ENCODE results near the gene HACE1.

Gene HACE1

DNA sequence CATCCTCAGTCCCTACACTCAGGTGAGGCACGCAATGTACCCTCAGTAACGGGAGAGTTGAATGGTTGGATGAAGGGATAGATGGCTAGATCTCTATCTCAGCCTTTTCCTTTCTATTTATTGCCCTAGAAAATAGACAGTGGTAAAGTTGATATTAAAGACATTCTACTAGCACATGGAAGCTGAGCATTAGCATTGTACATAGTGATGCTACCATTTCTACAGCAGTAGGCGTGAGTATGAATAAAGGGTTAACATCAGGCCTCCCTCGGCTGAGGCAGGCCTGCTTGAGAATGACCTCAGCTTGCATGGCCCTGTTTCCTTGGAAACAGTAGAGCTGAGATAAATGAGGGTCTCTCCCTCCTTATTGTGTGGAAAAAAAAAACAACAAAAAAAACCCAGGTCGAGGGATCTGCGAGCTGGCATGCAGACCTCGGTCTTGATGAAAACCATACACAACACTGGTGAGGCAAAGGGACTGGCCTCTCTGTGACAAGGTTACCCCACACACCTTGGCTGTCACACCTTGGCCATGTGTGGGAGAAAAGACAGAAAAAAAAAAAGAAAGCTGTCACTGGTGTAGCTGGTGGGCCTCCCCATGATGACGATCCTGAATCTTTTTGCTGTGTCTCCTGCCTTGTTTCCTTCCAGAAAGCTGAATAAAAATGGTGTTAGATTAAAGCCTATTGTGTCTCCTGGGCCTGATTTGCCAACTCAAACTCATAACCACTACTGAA lies 160.0 kb downstream of the HACE1 start:
- H3K27ac Mint-ChIP-seq = no peak overlapping the region
- H3K36me3 Mint-ChIP-seq = no peaks in the 10 kb centered on the region
- no peak overlapping the region for H3K4me3 Mint-ChIP-seq
- H3K9me3 Mint-ChIP-seq (ENCODE audit: low read depth) = no peaks in the 10 kb centered on the region
- H3K4me1 Mint-ChIP-seq (ENCODE audit: low read depth) = peaks cover 21% of the 10 kb centered on the region
- H3K27me3 Mint-ChIP-seq = no peaks in the 10 kb centered on the region

DNA sequence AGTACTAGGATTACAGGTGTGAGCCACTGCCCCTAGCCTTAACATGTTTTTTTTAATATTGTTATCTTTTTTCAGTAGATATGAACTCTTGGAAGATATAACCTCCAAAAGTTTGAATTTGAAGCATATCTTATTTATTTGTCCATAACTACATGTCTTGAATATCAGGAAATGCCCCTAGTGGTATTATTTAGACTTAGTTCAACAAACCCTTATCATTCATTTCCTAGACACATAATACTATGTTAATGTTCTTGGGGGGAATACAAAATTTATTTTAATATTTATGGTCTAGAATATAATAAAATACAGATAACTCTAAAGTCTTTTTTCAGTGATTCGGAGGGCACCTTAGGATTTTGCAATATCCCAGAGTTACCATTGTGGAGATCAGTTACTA lies 160.7 kb downstream of the HACE1 start:
- Mint-ChIP-seq H3K4me3 (no peak overlapping the region), H3K9me3 (ENCODE audit: low read depth) (no peaks in the 10 kb centered on the region), H3K4me1 (ENCODE audit: low read depth) (peaks cover 15% of the 10 kb centered on the region), H3K27ac (no peak overlapping the region), H3K27me3 (no peaks in the 10 kb centered on the region), H3K36me3 (no peaks in the 10 kb centered on the region)

DNA sequence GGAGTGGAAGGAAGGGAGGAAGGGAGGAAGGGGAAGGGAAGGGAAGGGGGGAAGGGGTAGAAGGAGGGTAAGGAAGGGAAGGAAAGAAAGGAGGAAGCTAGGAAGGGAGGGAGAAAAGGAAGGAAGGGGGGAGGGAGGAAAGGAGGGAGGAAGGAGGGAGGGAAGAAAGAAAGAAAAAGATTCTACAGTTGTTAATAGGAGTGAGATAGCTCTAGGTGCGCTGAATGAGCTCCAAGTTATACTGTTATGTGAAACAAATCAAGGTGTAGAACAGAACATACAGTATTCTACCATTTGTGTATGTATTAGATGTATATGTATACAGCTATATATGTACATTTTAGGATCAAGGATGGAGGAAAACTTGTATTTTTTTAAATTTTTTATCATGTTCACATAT lies 167.7 kb downstream of the HACE1 start:
- no peaks in the 10 kb centered on the region for H3K27me3 Mint-ChIP-seq
- H3K9me3 Mint-ChIP-seq (ENCODE audit: low read depth) = no peaks in the 10 kb centered on the region
- no peak overlapping the region for H3K27ac Mint-ChIP-seq
- H3K4me1 Mint-ChIP-seq (ENCODE audit: low read depth) = peaks cover 9% of the 10 kb centered on the region
- no peaks in the 10 kb centered on the region for H3K36me3 Mint-ChIP-seq
- no peak overlapping the region for H3K4me3 Mint-ChIP-seq

DNA sequence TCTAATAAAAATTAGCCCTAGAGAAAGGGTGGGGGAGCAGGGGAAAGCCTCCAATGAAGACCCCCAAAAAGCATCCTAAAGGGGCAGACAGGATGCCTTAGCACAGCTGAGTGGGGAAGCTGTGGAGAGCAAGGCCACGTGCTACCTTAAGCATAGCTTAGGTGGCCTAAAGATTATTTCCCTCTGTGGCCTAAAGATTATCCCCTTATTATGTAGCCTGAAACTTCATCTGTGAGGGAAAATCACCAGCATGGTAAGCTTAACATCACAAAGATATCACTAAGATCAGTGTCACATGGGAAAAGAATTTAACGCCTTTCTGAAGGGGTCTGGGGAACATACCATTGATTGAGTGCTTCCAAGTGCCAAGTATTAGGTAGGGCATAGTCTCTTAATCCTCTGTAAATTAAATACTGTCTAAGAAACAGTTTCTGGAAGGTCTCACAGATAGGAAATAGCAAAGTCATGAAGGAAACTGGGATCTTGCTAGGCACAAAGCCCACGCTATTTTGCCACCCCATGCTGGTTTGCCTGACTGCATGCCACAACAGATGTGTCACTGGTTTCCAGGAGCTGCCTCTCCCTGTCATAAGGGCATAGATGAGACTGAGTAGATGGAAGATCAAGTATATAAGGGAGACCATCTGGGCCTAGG lies 170.0 kb downstream of the HACE1 start:
- H3K4me1 Mint-ChIP-seq (ENCODE audit: low read depth) = peaks cover 9% of the 10 kb centered on the region
- H3K27me3 Mint-ChIP-seq = no peaks in the 10 kb centered on the region
- no peaks in the 10 kb centered on the region for H3K36me3 Mint-ChIP-seq
- H3K4me3 Mint-ChIP-seq = no peak overlapping the region
- no peak overlapping the region for H3K27ac Mint-ChIP-seq
- H3K9me3 Mint-ChIP-seq (ENCODE audit: low read depth) = no peaks in the 10 kb centered on the region

DNA sequence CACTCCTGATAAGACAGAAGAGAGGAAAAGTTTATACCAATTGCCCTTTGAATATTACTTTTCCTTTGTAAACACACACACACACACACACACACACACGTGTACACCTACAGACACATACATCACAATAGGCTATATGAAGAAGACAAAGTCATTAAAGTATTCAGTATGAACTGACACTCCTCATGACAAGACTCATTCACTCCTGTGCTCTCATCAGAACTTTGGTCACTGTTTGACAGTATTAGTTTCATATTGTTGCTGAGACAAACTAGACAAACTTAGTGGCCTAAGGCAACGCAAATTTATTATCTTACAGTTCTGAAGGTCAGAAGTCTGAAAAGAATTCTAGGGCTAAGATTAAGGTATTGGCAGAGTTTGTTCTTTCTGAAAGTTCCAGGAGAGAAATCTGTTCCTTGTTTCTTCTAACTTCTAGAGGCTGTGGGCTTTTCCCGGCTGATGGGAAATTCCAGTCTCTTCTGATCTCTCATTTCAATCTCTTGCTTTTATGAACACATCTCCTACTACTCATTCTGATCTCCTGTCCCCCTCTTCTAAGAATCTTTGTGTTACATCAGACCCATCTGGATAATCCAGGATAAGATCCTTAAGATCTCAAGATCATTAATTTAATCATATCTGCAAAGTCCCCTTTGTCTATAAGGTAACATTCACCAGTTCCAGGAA lies 171.3 kb downstream of the HACE1 start:
- Mint-ChIP-seq H3K9me3 (ENCODE audit: low read depth) (no peaks in the 10 kb centered on the region), H3K36me3 (no peaks in the 10 kb centered on the region), H3K4me3 (no peak overlapping the region), H3K4me1 (ENCODE audit: low read depth) (peaks cover 6% of the 10 kb centered on the region), H3K27me3 (no peaks in the 10 kb centered on the region), H3K27ac (no peak overlapping the region)

DNA sequence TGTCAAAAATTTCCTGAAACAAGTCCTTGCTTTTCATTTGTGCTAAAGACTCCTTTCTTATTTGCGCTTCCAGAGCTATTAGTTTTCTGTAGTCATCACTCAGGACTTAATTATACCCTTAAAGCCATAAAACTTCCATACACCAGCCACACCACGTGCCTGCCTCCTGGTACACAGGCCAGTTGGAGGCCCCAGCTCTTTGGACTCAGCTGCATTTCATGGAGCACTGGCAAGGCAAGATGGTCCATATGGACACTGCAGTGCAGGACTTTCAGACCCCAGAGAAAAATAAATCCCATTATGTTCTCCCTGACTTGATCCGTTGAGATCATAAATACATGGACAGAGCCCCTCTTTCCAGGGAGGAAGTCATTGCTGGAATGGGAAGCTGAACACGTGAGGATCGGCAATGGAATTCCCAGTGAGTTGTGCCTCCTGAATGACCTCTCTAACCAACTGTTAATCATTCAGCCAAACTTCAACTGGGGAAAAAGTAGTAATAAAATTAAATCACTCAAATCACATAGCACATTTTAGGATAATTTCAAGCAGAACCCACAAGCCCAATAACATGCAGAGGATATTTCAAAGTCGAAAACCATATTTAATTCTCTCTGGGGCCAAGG lies 173.1 kb downstream of the HACE1 start:
- no peaks in the 10 kb centered on the region for H3K27me3 Mint-ChIP-seq
- no peaks in the 10 kb centered on the region for H3K9me3 Mint-ChIP-seq (ENCODE audit: low read depth)
- H3K27ac Mint-ChIP-seq = no peak overlapping the region
- no peaks in the 10 kb centered on the region for H3K36me3 Mint-ChIP-seq
- H3K4me3 Mint-ChIP-seq = no peak overlapping the region
- H3K4me1 Mint-ChIP-seq (ENCODE audit: low read depth) = peaks cover 8% of the 10 kb centered on the region

DNA sequence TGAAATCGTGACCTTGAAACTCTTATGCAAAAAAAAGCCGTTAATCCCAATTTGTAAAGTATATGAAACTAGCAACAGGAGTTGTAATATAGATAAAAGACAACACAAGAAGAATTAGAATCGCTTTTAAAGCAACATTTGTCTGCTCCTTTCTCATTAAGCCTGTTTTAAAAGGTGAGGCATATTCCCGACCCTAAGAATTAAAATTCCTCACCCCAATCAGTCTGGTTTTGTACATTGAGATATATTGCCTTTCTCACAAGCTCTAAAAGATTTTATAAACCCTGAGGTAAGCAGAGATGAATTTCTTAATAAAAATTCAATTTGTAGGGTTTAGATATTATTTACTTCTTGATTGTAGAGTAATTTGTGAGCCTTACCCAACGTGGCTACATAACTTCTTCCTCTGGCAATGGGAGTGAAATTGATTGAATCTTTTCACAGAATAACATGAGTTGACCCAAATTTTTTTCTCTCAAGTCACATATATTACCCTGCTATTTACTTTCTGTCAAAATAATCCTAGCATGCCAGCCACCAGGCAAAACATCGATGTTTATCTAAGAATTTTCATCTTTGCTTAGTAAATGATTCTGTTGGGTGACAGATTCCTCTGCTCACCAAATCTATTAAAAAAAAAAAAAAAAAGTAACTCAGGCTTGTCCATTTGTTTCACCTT lies 173.7 kb downstream of the HACE1 start:
- no peak overlapping the region for H3K27ac Mint-ChIP-seq
- H3K4me3 Mint-ChIP-seq = no peak overlapping the region
- H3K4me1 Mint-ChIP-seq (ENCODE audit: low read depth) = peaks cover 8% of the 10 kb centered on the region
- H3K36me3 Mint-ChIP-seq = no peaks in the 10 kb centered on the region
- no peaks in the 10 kb centered on the region for H3K9me3 Mint-ChIP-seq (ENCODE audit: low read depth)
- no peaks in the 10 kb centered on the region for H3K27me3 Mint-ChIP-seq

DNA sequence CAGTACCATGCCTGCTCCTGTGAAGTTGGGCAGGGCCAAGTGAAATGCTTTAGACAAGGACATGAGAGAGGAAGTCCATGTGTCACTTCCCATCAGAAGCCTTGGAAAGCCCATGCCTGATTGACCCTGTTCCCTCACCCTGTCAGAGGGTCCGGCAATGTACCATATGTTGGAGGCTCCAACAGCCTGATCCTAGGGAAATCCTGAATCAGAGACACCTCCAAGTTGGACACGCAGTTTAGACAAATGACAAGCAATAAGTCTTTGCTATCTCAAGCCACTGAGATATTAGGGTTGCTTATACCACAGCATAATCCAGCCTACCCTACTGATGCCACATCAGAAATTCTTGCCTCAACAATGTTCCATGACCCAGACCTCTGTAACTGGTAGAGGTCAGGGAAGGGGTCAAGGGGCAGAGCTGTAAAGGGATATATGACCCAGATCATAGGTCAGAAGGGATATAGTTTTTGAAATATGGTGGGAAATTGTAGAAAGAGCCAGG lies 174.8 kb downstream of the HACE1 start:
- H3K27ac Mint-ChIP-seq = no peak overlapping the region
- H3K4me1 Mint-ChIP-seq (ENCODE audit: low read depth) = peaks cover 8% of the 10 kb centered on the region
- H3K27me3 Mint-ChIP-seq = no peaks in the 10 kb centered on the region
- H3K4me3 Mint-ChIP-seq = no peak overlapping the region
- no peaks in the 10 kb centered on the region for H3K9me3 Mint-ChIP-seq (ENCODE audit: low read depth)
- H3K36me3 Mint-ChIP-seq = no peaks in the 10 kb centered on the region

DNA sequence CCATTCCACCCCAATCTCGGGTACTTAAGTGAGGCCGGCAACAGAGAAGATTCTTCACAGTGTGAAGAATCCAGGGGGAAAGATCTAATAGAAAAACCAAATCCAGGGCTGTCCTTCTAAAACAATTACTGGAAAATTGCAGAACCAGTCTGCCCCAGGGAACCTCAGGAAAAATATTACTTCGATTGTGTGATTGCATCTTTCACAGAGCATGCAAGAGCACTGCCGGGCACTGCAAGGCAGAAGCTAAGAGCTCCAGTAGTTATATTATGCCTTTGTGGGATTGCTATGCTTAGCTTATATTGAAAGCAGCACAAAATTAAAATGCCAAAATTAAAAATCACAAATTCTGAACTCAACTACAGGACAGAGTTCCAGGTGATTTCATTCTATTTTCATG lies 175.9 kb downstream of the HACE1 start:
- Mint-ChIP-seq H3K27ac (no peak overlapping the region), H3K27me3 (no peaks in the 10 kb centered on the region), H3K9me3 (ENCODE audit: low read depth) (no peaks in the 10 kb centered on the region), H3K36me3 (peaks cover under 1% of the 10 kb centered on the region), H3K4me3 (no peak overlapping the region), H3K4me1 (ENCODE audit: low read depth) (peaks cover 8% of the 10 kb centered on the region)

DNA sequence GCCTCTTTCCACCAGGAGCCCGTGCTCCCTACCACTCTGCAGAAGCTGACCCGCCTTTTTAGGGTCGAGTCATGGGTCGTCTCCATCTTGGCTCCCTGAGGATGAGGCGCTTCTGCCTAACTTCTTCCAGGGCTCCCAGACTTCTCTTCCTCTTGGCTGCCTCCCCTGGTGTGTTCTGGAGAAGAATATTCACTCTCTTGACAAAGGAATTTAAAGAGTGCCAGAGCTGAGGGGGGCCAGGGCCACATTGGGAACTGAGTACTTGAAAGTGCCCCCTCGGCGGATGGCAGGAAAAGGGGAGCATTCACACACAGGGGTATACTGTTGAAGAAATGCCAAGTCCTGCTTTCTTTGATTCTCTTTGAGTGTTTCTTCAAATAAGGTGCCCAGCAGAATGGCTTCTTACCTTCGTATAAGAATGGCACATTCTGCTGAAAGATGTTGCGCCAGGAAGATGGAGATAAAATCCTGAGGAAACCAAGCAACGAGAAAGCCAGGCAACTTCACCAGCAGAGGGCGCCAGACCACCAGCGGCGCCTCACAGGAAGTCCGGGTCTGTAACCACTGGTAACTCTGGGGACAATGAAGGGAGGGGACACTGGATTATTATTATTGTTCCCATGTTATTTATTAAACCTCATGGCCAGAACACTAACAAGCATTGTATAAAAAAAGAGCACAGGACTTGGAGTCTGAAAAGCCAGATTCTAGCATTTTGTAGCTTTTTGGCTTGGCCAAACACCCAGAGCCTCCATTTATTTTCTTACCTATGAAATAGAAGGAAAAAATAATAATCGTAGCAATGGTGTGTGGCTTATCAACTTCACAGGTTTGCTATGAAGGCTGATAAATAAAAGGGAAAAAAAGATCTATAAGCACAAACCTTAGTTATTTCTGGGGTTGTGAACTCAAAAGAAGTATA lies 176.7 kb downstream of the HACE1 start:
- Mint-ChIP-seq H3K27me3 (no peaks in the 10 kb centered on the region), H3K27ac (no peak overlapping the region), H3K4me1 (ENCODE audit: low read depth) (peaks cover 7% of the 10 kb centered on the region), H3K9me3 (ENCODE audit: low read depth) (peaks cover 3% of the 10 kb centered on the region), H3K36me3 (peaks cover 3% of the 10 kb centered on the region), H3K4me3 (no peak overlapping the region)

DNA sequence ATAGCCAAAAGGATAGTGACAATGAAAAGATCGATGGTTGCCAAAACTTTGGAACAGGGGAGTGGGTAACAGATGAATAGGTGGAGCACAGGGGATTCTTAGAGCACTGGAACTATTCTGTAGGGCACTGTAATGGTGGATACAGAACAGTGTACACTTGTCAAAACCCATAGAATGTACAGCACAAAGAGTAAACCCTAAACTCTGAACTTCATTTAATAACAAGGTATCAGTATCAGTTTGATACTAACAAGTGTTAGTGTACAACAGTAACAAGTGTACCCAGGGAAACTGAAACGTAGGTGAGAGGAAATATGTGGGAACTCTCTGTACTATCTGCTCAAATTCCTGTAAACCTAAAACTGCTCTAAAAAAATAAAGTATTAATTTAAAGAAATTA lies 179.2 kb downstream of the HACE1 start:
- Mint-ChIP-seq H3K36me3 (peaks cover 5% of the 10 kb centered on the region), H3K9me3 (ENCODE audit: low read depth) (peaks cover 3% of the 10 kb centered on the region), H3K27me3 (no peaks in the 10 kb centered on the region), H3K4me1 (ENCODE audit: low read depth) (peaks cover 7% of the 10 kb centered on the region), H3K27ac (no peak overlapping the region), H3K4me3 (no peak overlapping the region)

DNA sequence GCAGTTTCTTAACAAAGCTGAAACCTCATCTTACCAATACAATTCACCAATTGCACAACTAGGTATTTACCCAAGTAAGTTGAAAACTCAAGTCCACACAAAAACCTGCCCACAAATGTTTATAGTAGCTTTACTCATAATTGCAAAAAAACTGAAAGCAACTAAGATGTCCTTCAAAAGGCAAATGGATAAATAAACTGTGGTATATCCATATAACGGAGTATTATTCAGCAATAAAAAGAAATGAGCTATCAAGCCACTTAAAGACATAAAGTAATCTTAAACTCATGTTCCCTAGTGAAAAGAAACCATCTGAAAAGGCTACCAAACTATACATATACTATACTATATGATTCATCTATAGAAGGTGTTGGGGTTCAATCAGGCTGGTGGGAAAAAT lies 179.7 kb downstream of the HACE1 start:
- peaks cover 7% of the 10 kb centered on the region for H3K4me1 Mint-ChIP-seq (ENCODE audit: low read depth)
- peaks cover 5% of the 10 kb centered on the region for H3K36me3 Mint-ChIP-seq
- peaks cover 3% of the 10 kb centered on the region for H3K9me3 Mint-ChIP-seq (ENCODE audit: low read depth)
- no peaks in the 10 kb centered on the region for H3K27me3 Mint-ChIP-seq
- no peak overlapping the region for H3K4me3 Mint-ChIP-seq
- H3K27ac Mint-ChIP-seq = no peak overlapping the region
